GM19023 (cell line): ENCODE measurements around the gene ALDH1A1.

Experiments used
- ATAC-seq: cut with Tn5 transposase; IDR thresholded peaks from one replicate; pipeline ENCODE4 v1.9.1; 2021; ENCODE audit warnings: mild to moderate bottlenecking, moderate library complexity; ENCODE audit not compliant: unreplicated experiment

ALDH1A1 gene

DNA sequence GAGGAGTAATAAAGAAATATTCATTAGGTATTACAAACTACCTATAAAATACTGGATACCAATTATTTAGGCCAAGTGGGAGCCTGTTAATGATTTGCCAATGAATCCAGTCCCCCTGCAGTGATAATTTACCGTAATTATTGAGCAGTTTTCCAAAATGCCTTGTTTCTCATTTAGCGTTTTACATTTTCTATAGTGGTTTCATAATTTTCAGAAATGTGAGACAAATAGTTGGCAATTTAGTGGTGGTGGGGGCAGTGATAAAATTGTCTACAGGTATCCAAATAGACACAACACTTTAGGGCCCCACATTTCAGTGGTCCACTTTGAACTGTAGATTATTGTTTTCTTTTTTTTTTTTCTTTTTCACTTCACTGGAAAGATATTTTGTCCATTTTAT lies 27.3 kb upstream of the ALDH1A1 start:
- no peak for ATAC-seq

DNA sequence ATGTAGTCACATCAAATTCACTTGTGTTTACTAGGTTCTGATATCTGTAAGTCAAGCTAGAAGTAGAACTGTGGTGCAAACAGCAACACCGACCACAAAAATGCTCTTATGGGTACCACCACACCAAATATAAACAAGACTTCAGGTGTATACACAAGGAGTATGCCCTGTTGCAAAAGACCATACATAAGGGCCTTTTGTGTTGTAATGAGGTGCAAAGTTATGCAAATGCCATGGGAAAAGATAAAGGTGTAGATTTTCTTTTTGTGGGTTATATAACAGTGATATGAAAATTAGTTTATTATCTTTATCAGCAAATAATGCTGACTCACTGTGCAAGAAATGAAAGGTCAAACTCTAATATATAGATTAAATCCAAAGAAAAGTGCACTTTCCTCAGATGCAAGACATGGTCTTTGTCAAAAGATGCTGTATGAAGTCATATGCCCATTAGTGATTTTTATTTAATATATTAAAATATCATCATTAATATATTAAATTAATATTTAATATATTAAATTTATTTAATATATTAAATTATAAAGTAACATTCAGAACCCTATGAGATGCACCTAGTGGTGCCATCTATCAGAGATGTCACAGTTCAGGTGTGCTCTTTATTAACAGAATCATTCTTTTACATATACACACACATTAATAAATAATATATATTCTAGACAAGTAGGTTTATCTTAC lies 26.7 kb upstream of the ALDH1A1 start:
- no peak for ATAC-seq

DNA sequence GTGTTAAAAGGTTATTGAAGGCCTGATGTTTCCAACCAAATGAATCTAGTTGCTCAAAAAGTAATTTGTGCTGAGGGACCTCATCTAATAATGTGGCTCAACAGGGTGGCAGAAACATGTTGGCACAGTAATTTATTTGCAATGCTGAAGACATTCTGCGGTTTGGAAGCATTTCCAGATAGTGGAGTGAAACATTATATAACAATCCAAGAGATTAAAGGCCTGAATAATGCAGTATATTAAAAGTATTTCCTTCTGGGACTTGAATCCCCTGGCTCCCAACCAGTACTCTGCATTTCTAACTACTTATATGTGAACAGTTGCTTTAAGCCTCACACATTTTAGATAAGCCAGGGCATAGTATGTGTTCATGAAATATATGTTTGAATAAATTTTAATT lies 25.9 kb upstream of the ALDH1A1 start:
- ATAC-seq = no peak

DNA sequence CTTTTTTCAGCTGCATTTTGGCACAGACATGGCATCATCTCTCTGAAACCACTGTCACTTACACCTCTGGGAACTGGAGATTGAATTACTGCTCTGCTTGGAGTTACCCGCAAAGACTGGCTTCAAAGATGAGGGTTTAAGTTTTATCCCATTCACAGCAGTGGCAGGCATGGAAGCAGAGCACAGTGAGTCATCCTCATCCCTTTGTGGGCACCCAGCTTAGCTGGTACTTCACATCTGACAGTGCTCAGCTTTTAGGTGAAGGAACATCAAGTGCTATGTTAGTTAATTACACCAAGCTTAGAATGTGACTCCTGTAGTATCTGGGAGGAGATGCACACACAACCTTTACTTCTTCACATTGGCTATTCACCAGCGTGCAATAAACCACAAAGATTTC lies 24.8 kb upstream of the ALDH1A1 start:
- ATAC-seq = no peak

DNA sequence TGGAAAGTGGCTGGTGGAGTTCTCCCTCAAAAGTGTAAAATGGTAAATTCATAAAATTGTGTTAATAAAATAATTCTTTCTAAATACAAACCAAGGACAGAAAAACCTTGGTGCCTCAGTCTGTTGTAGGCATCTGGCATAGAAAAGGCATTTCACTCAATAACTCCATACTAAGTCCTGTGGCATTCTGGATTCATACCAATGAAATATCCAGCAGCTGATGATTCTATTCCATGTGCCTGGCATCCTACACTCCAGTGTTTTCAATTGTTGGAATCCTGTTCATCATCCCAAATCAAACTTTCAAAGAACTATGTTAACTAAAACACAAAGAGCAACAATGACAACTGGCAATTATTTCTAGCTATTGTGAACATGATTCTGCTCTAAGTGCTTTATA lies 21.6 kb upstream of the ALDH1A1 start:
- no peak for ATAC-seq

DNA sequence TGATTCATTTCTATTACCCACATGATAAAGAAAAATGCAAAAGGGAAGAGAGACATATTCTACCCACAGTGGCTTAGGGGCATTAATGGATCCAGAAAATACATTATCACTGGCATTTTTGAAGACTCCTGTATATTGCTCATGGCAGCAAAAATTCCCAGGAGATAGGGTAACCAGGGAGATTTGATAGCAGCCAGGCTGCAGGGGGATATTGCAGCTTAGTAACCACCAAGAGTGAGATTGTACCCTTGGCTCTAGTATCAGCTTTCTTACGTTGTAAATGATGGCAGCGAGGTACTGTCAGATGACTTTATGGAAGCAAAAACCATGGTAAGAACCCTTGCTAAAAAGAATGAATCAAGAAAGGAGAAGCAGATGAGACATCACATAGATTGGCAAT lies 19.8 kb upstream of the ALDH1A1 start:
- ATAC-seq = no peak

DNA sequence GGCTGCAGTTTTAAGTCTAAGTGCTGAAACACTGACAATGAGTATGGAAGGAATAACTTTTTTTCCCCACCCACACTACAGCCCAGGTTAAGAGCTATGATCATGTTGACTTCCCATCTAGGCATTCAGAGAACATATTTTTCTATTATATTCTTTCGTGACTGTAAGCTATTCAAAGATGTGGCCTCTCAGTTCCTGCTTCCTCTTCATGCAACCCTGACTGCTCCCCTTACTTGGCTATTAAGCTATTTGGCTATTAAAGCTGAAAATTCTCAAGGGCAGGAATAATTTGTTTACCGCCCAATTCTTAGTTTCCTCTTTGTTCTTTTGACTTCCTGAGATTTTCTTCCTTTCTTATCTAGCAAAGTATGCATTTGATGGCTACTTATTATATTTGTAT lies 18.6 kb upstream of the ALDH1A1 start:
- no peak for ATAC-seq

DNA sequence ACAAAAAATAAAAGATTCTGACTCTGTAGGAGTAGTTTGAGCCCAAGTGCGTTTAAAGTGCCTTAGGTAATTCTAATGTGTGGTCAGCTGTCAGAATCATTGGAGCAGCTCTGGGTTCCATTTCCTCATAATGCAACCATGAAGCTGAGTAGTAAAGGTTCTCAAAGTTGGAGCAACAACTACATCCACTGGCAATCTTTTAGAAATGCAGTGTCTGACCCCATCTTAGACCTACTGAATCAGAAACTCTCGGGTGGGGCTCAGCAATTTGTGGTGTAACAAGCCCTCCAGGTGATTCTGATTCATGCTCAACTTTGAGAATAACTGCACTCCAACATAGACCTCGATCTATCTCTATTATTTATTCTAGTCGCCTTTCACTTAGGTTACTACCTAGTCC lies 7.6 kb upstream of the ALDH1A1 start:
- ATAC-seq = no peak

DNA sequence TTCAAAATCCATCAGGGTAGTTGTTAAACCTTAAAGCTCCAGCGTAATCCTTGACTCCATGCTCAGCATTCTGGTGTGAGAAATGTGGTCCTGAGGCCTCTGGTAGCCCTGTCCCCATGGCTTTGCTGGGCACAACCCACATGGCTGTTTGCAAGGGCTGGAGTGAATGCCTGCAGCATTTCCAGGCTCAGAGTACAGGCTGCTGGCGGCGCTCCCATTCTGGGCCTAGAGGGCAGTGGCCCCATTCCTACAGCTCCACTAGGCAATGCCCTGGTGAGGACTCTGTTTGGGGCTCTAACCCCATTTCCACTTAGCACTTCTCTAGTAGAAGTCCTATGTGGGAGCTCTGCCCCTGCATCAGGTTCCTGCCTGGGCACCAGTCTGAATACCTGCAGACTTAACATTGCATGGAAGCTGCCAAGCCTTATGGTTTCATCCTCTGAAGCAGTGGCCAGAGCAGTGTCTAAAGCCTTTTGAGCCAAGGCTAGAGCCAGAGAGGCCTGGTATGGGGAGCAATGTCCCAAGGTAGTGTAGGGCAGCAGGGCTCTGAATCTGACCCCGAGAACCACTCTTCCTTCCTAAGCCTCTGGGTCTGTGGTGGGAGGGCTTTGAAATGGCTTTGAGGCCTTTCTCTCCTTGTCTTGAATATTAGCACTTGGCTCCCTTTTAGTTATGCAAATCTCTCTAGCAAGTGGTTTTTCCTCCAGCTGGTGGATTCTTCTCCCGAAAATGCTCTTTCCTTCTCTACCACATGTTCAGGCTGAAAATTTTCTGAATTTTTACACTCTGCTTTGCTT lies 5.8 kb upstream of the ALDH1A1 start:
- ATAC-seq = no peak

DNA sequence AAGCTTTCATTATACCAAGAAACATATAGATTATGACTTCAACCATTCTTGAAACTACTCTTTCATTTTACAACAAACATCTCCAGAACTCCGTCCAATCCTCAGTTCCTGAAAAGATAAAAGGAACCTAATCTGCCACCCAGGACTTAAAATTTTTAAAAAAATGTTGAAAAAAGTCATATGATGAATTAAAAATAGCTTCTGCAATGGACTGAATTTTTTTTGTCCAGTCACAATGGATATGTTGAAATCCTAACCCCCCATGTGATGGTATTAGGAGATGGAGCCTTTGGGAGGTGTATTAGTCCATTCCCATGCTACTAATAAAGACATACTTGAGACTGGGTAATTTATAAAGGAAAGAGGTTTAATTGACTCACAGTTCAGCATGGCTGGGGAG lies 2.7 kb upstream of the ALDH1A1 start:
- ATAC-seq = no peak

DNA sequence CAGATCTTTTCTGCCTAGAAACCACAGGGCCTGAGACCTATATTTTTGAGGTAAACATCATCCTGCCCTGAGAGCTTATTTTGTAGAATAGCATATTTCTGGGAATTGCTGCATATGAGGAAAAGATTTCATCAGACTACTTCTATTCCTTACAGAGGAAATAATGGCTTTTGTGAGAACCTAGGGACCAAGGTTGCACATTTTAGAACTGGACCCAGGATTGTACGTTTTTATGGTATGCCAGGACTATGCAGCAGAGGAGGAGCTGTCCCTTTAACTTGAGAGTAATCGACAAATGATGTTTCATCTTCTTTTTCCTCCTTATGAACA lies 2.2 kb upstream of the ALDH1A1 start:
- ATAC-seq = no peak

DNA sequence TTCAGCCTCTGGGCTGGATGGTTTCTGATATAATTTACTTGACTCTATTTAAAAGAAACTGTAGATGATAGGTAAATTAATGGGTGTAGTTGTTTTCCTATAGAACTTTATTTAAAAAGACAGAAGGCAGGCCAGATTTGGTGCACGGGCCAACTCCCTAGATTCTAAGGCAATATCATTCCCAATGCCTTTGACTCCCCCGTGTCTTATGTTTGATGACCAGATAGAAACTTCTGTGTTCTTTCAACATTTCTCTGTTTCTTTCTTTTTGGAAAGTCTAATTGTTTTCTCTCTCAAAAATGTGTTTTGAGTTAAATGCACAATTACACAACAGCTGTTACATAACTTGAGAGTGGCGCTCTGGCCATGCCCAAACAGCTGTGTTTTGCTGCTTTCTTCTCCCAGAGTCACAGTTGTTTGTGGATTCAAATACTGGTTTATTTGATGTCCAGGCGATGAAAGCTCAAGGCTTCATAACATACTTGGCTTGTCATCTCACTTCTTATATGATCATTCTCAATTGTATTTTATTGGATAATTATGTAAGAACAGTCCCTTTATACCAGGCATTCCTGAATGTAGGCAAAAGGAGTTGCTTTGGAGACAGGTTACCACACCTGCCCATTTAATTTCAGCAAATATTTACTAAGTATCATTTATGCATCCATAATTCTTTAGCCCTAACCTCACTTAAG lies 1.7 kb upstream of the ALDH1A1 start:
- no peak for ATAC-seq

DNA sequence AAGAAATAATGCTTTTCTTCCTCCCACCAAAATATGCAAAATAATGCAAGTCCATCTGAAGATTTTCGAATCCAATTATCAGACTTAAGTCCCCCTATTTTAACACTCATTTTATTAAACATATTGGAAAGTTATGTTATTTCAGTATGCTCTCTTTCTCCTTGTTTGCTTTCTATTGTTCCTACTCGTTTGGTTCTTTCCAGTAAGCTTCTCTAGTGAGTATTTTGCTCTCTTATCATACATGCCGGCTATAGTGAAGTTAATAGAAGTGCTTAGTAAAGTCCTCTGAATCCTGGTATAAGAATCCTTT lies 517 bp downstream of the ALDH1A1 start:
- ATAC-seq = no peak

DNA sequence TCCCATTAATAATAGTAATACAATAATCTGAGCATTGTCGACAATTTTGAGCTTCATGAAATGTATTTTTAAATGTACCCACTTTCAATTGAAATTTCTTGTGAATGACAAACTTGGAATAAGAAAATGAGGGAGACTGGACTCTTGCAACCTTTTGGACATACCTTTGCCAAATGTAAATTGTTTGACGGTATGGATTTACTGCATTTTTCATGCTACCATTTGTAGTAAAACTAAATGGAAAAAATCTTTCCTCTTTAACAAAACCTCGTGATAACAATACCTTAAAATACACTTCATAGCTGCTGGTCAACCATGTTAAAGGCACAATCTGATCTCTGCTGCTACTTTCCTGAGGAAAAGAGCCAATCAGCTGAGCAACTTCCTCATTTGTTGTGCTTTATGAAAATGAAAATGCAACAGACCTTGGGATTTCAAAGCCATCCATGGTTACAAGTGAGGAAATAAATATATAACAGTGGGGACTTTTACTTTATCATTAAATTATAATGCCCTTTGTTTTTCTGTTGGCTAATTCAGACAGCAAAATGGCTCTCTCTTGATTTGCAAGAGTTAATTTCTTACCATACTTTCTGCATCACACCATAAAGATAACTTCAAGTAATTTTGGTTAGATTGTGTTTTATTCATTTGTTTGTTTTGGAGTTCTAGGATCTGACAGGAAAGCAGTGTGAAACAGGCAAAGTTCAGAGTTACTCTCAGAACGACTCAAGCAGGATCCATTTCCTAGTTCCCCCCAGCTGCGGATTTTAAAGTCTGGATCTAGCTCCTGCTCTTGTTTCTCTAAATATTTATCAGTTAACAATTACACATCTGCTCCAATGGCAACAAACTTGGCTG lies 1.1 kb downstream of the ALDH1A1 start:
- no peak for ATAC-seq

DNA sequence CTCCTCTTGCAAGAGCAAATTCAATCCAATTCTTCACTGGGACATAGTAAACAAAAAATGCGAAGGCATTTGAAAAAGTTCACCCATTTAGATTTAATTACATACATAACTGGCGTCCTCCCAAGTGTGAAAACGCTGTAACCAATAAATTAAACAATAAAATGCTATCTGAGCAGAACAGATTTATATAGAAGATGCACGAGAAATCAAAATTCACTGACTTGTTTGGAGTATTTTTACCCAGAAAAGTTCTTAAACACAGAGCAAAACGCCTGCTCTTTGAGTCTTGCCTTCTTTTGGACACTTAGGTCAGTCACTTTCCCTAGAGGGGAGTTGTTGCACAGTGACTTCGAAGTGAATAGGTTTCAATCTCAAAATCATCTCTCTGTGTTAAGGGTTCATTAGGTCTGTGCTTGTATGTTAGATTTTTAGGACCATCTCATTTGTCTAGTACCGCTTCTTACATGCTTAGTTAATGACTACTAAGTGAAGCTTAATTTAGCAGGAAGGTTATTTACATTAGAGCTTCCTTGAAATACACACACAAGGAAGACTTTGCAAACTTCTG lies 1.9 kb downstream of the ALDH1A1 start:
- ATAC-seq = no peak

DNA sequence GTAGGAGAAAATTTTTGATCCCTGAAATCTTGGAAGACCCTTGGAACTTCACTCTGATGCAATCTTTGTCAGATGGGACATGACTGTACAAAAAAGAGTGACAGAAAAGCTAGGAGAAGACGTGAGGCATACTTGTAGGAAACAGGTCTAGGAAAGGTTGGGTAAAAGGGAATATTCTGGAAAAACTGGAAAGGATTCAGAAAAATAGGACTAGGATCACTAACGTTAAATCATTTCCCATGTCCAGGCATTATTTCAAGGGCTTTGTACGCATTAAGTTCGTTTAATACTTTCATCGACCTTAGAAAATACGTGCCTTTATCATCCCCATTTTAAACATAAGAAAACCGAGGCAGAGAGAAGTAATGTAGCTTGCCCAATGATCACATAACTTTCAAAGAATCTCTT lies 2.9 kb downstream of the ALDH1A1 start:
- no peak for ATAC-seq

DNA sequence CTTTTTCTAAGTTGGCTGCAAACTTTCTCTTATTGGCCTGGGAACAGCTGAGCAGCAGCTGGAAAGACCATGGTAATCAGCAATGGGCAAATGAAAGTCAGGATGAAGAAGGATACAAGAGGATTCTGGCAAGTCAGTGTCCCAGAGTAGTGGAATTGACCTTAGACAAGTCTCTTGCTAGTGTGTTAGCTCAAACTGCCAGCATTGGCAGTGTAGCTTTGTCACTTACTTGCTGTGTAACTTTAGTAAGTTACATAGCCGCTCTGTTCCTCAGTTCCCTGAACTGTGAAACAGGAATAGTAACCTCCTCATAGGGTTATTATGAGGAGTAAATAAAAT lies 3.6 kb downstream of the ALDH1A1 start:
- ATAC-seq = no peak

DNA sequence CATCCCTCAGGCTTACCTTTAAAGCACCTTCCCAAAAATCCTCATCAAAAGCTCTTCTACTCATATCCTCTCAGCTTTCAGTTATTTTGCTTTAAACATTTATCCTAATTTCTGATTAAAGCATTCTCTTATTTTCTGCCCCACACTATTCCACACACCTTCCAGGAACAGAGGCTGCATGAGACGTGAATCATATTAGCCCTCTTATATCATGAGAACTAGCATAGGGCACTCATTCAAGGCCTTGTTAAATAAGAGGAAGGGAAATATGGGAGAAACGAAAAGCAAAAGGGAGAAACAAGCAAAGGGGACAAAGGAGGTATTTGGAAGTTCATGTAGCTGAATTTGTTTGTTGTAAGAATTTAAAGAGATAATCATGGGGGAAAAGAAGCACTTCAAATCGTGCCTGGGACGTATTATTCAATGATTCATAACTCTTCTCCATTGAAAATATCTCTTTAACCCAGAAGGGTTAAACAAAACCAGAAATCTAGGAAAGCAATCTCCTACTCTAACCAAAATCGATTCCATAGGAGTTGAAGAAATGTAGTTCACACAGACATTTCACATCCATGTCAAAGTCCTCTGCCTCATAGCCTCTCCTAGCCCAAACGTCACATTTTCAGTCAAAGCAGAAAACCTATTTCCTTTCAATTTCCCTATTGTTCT lies 4.1 kb downstream of the ALDH1A1 start:
- ATAC-seq = no peak

DNA sequence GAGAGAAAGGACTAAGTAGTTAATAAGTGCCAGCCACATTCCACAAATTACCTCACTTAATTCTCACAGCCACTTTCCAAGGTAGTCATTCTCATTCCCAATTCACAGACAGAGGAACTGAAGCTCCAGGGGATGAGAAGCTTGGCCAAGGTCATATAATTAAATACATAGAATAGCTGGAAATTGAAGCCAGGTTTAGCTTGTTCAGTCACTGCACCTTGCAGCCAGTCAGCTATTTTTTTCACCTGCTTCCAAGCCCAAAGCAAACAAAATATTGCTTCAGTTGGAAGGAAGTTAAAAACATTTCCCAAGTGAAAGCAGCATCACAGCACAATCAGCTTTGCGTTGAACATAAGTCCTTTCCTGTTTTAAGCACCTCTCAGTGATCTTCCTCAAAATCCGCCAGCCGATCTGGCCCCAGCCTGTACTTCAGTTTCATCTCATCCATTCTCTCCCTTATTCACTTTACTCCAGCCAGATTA lies 4.8 kb downstream of the ALDH1A1 start:
- no peak for ATAC-seq

DNA sequence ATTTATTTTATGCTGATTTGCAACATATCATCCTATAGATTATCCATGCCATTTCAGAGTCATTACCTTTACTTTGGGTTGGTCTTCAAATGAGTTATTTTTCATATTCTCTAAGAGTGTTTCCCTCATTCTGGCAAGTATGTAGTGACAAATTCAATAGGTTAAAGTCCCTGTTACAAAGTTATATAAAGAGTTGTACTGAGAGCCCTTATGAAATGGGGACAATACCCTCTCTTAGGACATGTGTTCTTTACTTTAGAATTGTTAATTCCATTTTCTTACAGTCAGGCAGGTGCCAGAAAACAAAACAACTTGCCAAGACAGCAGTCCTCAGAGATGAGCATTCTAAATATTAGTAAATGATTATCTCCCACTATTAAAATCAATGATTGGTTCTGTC lies 6.0 kb downstream of the ALDH1A1 start:
- ATAC-seq = no peak

DNA sequence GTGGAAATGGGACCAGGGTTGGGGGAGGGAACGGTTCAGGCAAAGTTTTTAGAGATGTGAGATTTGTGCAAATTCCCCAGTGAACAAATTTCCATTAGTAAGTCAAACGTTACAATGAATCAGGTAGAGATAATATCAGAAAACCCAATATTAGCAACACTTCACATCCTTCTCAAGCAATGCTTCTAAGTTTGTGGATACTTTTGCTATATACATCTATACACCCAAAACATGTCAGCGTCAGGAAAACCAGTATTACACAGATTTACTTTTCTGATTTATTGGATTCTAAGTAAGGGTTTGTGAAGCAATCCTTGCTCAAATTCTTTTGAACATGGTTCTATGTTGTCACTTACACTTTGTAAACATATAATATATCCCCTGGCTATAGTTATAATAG lies 6.5 kb downstream of the ALDH1A1 start:
- ATAC-seq = no peak
